Stimulated activated CD8-positive, alpha-beta memory T cell treated with anti-CD3 and anti-CD28 coated beads, Interleukin-4, amount 100 ng/mL, for 24 hours (primary cell): ENCODE data around the gene OSBPL2.

Source experiments
- DNase-seq: peaks from one replicate; pipeline ENCODE4 v3.0.0-alpha.2; 2020; ENCODE audit warnings: low read depth

Gene OSBPL2

GRCh38 chr20:62285151-62285550 lies 46.8 kb downstream of the OSBPL2 start:
- no peak for DNase-seq

GRCh38 chr20:62285722-62286121 lies 47.4 kb downstream of the OSBPL2 start:
- no peak for DNase-seq

- no peak for DNase-seq
Measured at GRCh38 chr20:62286493-62287064, 48.3 kb downstream of the OSBPL2 start.

- no peak for DNase-seq
Measured at GRCh38 chr20:62287129-62287528, 48.8 kb downstream of the OSBPL2 start.

- no peak for DNase-seq
Measured at GRCh38 chr20:62287759-62288534, 49.6 kb downstream of the OSBPL2 start.

- DNase-seq: no peak
Measured at GRCh38 chr20:62288535-62289105, 50.3 kb downstream of the OSBPL2 start.

- no peak for DNase-seq
Measured at GRCh38 chr20:62289131-62289530, 50.8 kb downstream of the OSBPL2 start.

- no peak for DNase-seq
Measured at GRCh38 chr20:62289898-62290297, 51.6 kb downstream of the OSBPL2 start.

GRCh38 chr20:62291251-62292066 lies 53.1 kb downstream of the OSBPL2 start:
- no peak for DNase-seq

GRCh38 chr20:62292108-62292507 lies 53.8 kb downstream of the OSBPL2 start:
- no peak for DNase-seq

GRCh38 chr20:62293111-62293784 lies 54.9 kb downstream of the OSBPL2 start:
- no peak for DNase-seq

GRCh38 chr20:62293946-62294345 lies 55.6 kb downstream of the OSBPL2 start:
- DNase-seq: no peak

- DNase-seq: no peak
Measured at GRCh38 chr20:62294516-62294915, 56.2 kb downstream of the OSBPL2 start.

GRCh38 chr20:62296724-62297448 lies 58.6 kb downstream of the OSBPL2 start:
- DNase-seq: no peak

GRCh38 chr20:62297449-62298227 lies 59.3 kb downstream of the OSBPL2 start:
- no peak for DNase-seq

- DNase-seq: no peak
Measured at GRCh38 chr20:62298577-62299249, 60.4 kb downstream of the OSBPL2 start.

- no peak for DNase-seq
Measured at GRCh38 chr20:62299666-62300236, 61.4 kb downstream of the OSBPL2 start.

- no peak for DNase-seq
Measured at GRCh38 chr20:62300319-62300718, 62.0 kb downstream of the OSBPL2 start.

GRCh38 chr20:62301111-62301668 lies 62.9 kb downstream of the OSBPL2 start:
- DNase-seq: no peak
